GM12878 (cell line): ENCODE measurements around the gene CTNS. TPM values are rescaled to one million over a fixed set of nuclear protein-coding genes. Genes with fewer than 3 reads are reported as not detected.

Experiments
- BMI1 ChIP-seq: fragments of 450-650 bp; IDR thresholded peaks from 2 replicates; pipeline ENCODE4 v1.6.1; 2016; ENCODE audit warnings: mild to moderate bottlenecking, moderate library complexity, borderline replicate concordance
- E2F8 ChIP-seq: fragments of 450-650 bp; IDR thresholded peaks from 2 replicates; pipeline ENCODE4 v1.6.1; 2018; ENCODE audit warnings: mild to moderate bottlenecking, low read depth, moderate library complexity; ENCODE audit not compliant: partially characterized antibody
- GABPA ChIP-seq: IDR thresholded peaks from 2 replicates; pipeline ENCODE4 v1.6.1; 2014; ENCODE audit warnings: antibody characterized with exemption, low read depth, mild to moderate bottlenecking, inconsistent platforms
- IKZF1 ChIP-seq: fragments of 450-650 bp; conservative IDR thresholded peaks from 2 replicates; pipeline ENCODE4 v1.6.1; 2017; ENCODE audit warnings: antibody characterized with exemption, mild to moderate bottlenecking
- MLLT1 ChIP-seq: fragments of 450-650 bp; IDR thresholded peaks from 2 replicates; pipeline ENCODE4 v1.6.1; 2016; ENCODE audit warnings: mild to moderate bottlenecking
- MTA3 ChIP-seq: IDR thresholded peaks from 2 replicates; pipeline ENCODE4 v1.6.1; 2012; ENCODE audit warnings: low read length, inconsistent platforms, borderline replicate concordance
- PAX5 ChIP-seq: IDR thresholded peaks from 2 replicates; pipeline ENCODE4 v1.6.1; 2011; ENCODE audit warnings: low read depth, low read length, borderline replicate concordance
- PML ChIP-seq: IDR thresholded peaks from 2 replicates; pipeline ENCODE4 v1.6.1; 2012; ENCODE audit warnings: low read length, inconsistent platforms
- POLR2AphosphoS5 ChIP-seq: IDR thresholded peaks from 2 replicates; pipeline ENCODE4 v1.6.1; 2011; ENCODE audit warnings: mild to moderate bottlenecking, low read length, inconsistent platforms
- PRDM15 ChIP-seq: fragments of 450-650 bp; formaldehyde crosslinking; IDR thresholded peaks from 2 replicates; pipeline ENCODE4 v1.4.0; 2020; ENCODE audit warnings: mild to moderate bottlenecking, moderate library complexity
- RELA ChIP-seq: fragments of 450-650 bp; IDR thresholded peaks from 2 replicates; pipeline ENCODE4 v1.8.0; 2014; ENCODE audit warnings: borderline replicate concordance; ENCODE audit not compliant: partially characterized antibody
- SKIL ChIP-seq: fragments of 450-650 bp; IDR thresholded peaks from 2 replicates; pipeline ENCODE4 v1.6.1; 2017; ENCODE audit warnings: mild to moderate bottlenecking, low read depth, inconsistent platforms; ENCODE audit not compliant: poor library complexity, severe bottlenecking
- SMAD1 ChIP-seq: fragments of 450-650 bp; IDR thresholded peaks from 2 replicates; pipeline ENCODE4 v1.6.1; 2018; ENCODE audit warnings: mild to moderate bottlenecking, low read depth; ENCODE audit not compliant: partially characterized antibody
- WRNIP1 ChIP-seq: IDR thresholded peaks from 2 replicates; pipeline ENCODE4 v1.6.1; 2011; ENCODE audit warnings: low read depth, low read length, improper control_type of control experiment, borderline replicate concordance
- ZNF24 ChIP-seq: fragments of 450-650 bp; IDR thresholded peaks from 2 replicates; pipeline ENCODE4 v1.6.1; 2017; ENCODE audit warnings: antibody characterized with exemption, mild to moderate bottlenecking
- ZNF384 ChIP-seq: IDR thresholded peaks from 2 replicates; pipeline ENCODE4 v1.6.1; 2012; ENCODE audit warnings: low read depth, mild to moderate bottlenecking, low read length, improper control_type of control experiment, borderline replicate concordance
- polyA plus RNA-seq, 11 experiments: library from polyadenylated mRNA; depleted of rRNA in 4 of 11; unstranded in 6 of 11; stranded (reverse) in 5 of 11; fragments of >200 nt; fragmentation: Nextera tagmentation in 4 of 11; fragmentation: Illumina TruSeq in 1 of 11; extraction: Ambion mirVana in 4 of 11; extraction: Trizol in 1 of 11; gene quantifications; 1 replicate in 1 of 11; 2 replicates in 10 of 11; pipeline versions ENCODE4 v1.2.1 to v1.2.3, GENCODE V29; 2011 to 2016; ENCODE audit warnings: inconsistent platforms in 2 of 11, missing spikeins in 2 of 11, low read depth in 1 of 11
- total RNA-seq, 4 experiments: library from RNA; depleted of rRNA in 3 of 4; stranded (reverse); fragments of >200 nt in 3 of 4; fragmentation: Illumina TruSeq in 1 of 4; extraction: Trizol in 1 of 4; gene quantifications; 2 replicates each; pipeline versions ENCODE4 v1.2.1 to v1.2.3, GENCODE V29; 2013 to 2021
- TF ChIP-seq, protein P1 (sequence below): fragments of 450-650 bp; IDR thresholded peaks from 2 replicates; pipeline ENCODE4 v1.6.1; 2014; ENCODE audit warnings: mild to moderate bottlenecking
- TF ChIP-seq, protein P2 (sequence below): IDR thresholded peaks from 2 replicates; pipeline ENCODE4 v1.6.1; 2012; ENCODE audit warnings: low read depth, low read length, improper control_type of control experiment

CTNS gene
- total and polyA plus RNA-seq, 10 of the 15 experiments (the other 5 are each of a cell fraction or from before 2014, with no cell fraction given): 0.92 to 10.7 (median 6.4) TPM

- TF ChIP-seq SMAD1: no peak
- no peak for TF ChIP-seq WRNIP1
- TF ChIP-seq SKIL: no peak
- TF ChIP-seq MTA3: no peak
- TF ChIP-seq PML: peak; percentile 73
- TF ChIP-seq, protein P1, sequence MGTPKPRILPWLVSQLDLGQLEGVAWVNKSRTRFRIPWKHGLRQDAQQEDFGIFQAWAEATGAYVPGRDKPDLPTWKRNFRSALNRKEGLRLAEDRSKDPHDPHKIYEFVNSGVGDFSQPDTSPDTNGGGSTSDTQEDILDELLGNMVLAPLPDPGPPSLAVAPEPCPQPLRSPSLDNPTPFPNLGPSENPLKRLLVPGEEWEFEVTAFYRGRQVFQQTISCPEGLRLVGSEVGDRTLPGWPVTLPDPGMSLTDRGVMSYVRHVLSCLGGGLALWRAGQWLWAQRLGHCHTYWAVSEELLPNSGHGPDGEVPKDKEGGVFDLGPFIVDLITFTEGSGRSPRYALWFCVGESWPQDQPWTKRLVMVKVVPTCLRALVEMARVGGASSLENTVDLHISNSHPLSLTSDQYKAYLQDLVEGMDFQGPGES: no peak
- no peak for TF ChIP-seq E2F8
- TF ChIP-seq GABPA: no peak
- TF ChIP-seq MLLT1: no peak
- TF ChIP-seq IKZF1: peak; percentile 100
- TF ChIP-seq PAX5: 0 out of 2 replicates have a peak, but pooled peaks have one; percentile 51
- TF ChIP-seq BMI1: no peak
- no peak for TF ChIP-seq ZNF384
- TF ChIP-seq, protein P2, sequence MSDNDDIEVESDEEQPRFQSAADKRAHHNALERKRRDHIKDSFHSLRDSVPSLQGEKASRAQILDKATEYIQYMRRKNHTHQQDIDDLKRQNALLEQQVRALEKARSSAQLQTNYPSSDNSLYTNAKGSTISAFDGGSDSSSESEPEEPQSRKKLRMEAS: no peak
- no peak for TF ChIP-seq PRDM15 (CRISPR knock-in tag)
- TF ChIP-seq POLR2AphosphoS5: peak; percentile 92
- no peak for TF ChIP-seq RELA
- TF ChIP-seq ZNF24: no peak
These were observed 31.9 kb downstream of the CTNS start, which contains the start of the genes EMC6 and TAX1BP3 (continued) for GRCh38 chr17:3668279-3669084.
